Neural cell (in vitro differentiated cells): ENCODE data around the gene EFEMP2.

Experiments
- EP300 ChIP-seq: fragments of 450-650 bp; conservative IDR thresholded peaks from 2 replicates; pipeline ENCODE4 v1.6.1; 2014; ENCODE audit warnings: antibody characterized with exemption, mild to moderate bottlenecking, moderate library complexity; ENCODE audit not compliant: poor library complexity, severe bottlenecking
- EZH2 ChIP-seq: fragments of 200-600, 300-800 bp; shearing (Covaris generic), sonication (generic); IDR thresholded peaks from 2 replicates; pipeline ENCODE4 v1.6.1; 2014; ENCODE audit warnings: antibody characterized with exemption, low read length, borderline replicate concordance, mild to moderate bottlenecking; ENCODE audit not compliant: insufficient read depth, poor library complexity, severe bottlenecking
- POLR2AphosphoS5 ChIP-seq: IDR thresholded peaks from 2 replicates; pipeline ENCODE4 v1.6.1; 2012
- SMC3 ChIP-seq: fragments of 450-650 bp; conservative IDR thresholded peaks from 2 replicates; pipeline ENCODE4 v1.6.1; 2014; ENCODE audit warnings: antibody characterized with exemption, mild to moderate bottlenecking, moderate library complexity; ENCODE audit not compliant: poor library complexity
- TAF1 ChIP-seq: IDR thresholded peaks from 2 replicates; pipeline ENCODE4 v1.6.1; 2012; ENCODE audit warnings: low read depth
- TF ChIP-seq, protein P1 (sequence below): fragments of 450-650 bp; IDR thresholded peaks from 2 replicates; pipeline ENCODE4 v1.5.1; 2014; ENCODE audit warnings: antibody characterized with exemption, mild to moderate bottlenecking, moderate library complexity; ENCODE audit not compliant: poor library complexity, severe bottlenecking
- TF ChIP-seq, protein P2 (sequence below): IDR thresholded peaks from 2 replicates; pipeline ENCODE4 v1.6.1; 2012; ENCODE audit warnings: borderline replicate concordance

GRCh38 chr11:65817835-65818680, 54.5 kb downstream of the EFEMP2 start:
- TF ChIP-seq, protein P1, sequence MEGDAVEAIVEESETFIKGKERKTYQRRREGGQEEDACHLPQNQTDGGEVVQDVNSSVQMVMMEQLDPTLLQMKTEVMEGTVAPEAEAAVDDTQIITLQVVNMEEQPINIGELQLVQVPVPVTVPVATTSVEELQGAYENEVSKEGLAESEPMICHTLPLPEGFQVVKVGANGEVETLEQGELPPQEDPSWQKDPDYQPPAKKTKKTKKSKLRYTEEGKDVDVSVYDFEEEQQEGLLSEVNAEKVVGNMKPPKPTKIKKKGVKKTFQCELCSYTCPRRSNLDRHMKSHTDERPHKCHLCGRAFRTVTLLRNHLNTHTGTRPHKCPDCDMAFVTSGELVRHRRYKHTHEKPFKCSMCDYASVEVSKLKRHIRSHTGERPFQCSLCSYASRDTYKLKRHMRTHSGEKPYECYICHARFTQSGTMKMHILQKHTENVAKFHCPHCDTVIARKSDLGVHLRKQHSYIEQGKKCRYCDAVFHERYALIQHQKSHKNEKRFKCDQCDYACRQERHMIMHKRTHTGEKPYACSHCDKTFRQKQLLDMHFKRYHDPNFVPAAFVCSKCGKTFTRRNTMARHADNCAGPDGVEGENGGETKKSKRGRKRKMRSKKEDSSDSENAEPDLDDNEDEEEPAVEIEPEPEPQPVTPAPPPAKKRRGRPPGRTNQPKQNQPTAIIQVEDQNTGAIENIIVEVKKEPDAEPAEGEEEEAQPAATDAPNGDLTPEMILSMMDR = peak; percentile 94
- TF ChIP-seq POLR2AphosphoS5 = peak; percentile 1
- peak; percentile 77 for TF ChIP-seq SMC3
- peak; percentile 26 for TF ChIP-seq EP300
- TF ChIP-seq, protein P2, sequence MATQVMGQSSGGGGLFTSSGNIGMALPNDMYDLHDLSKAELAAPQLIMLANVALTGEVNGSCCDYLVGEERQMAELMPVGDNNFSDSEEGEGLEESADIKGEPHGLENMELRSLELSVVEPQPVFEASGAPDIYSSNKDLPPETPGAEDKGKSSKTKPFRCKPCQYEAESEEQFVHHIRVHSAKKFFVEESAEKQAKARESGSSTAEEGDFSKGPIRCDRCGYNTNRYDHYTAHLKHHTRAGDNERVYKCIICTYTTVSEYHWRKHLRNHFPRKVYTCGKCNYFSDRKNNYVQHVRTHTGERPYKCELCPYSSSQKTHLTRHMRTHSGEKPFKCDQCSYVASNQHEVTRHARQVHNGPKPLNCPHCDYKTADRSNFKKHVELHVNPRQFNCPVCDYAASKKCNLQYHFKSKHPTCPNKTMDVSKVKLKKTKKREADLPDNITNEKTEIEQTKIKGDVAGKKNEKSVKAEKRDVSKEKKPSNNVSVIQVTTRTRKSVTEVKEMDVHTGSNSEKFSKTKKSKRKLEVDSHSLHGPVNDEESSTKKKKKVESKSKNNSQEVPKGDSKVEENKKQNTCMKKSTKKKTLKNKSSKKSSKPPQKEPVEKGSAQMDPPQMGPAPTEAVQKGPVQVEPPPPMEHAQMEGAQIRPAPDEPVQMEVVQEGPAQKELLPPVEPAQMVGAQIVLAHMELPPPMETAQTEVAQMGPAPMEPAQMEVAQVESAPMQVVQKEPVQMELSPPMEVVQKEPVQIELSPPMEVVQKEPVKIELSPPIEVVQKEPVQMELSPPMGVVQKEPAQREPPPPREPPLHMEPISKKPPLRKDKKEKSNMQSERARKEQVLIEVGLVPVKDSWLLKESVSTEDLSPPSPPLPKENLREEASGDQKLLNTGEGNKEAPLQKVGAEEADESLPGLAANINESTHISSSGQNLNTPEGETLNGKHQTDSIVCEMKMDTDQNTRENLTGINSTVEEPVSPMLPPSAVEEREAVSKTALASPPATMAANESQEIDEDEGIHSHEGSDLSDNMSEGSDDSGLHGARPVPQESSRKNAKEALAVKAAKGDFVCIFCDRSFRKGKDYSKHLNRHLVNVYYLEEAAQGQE = no peak
- TF ChIP-seq TAF1 = no peak
- TF ChIP-seq EZH2 = no peak
